Measurements from ENCODE around the gene LPIN1.

The LPIN1 gene

GRCh38 chr2:11807156-11808015 lies 61.0 kb downstream of the LPIN1 start:
- no peak for TF ChIP-seq ZBTB7A (IDR thresholded peaks at IDR 0.05; ENCODE audit: low read depth)
- TF ChIP-seq EP300 (IDR thresholded peaks at IDR 0.05; ENCODE audit: borderline replicate concordance) = no peak
- TF ChIP-seq EGR1 (IDR thresholded peaks at IDR 0.05) = no peak
- no peak for TF ChIP-seq YY1 (IDR thresholded peaks at IDR 0.05; ENCODE audit: low read depth)
- no peak for TF ChIP-seq TAF1 (IDR thresholded peaks at IDR 0.05; ENCODE audit: low read depth)

- TF ChIP-seq ZBTB7A (IDR thresholded peaks at IDR 0.05; ENCODE audit: low read depth) (no peak), TCF12 (IDR thresholded peaks at IDR 0.05; ENCODE audit: low read depth) (no peak), CREB1 (IDR thresholded peaks at IDR 0.05; ENCODE audit: low read depth) (no peak), EGR1 (IDR thresholded peaks at IDR 0.05) (no peak), TEAD4 (IDR thresholded peaks at IDR 0.05) (no peak), YY1 (IDR thresholded peaks at IDR 0.05; ENCODE audit: low read depth) (no peak)
These were observed 61.6 kb downstream of the LPIN1 start for GRCh38 chr2:11808016-11808400.

GRCh38 chr2:11809586-11810236 lies 63.3 kb downstream of the LPIN1 start:
- no peak for TF ChIP-seq CEBPB (IDR thresholded peaks at IDR 0.05)
- peak; percentile 74 for TF ChIP-seq REST (IDR thresholded peaks at IDR 0.05; ENCODE audit: low read depth)

GRCh38 chr2:11810237-11810977 lies 64.0 kb downstream of the LPIN1 start:
- no peak for TF ChIP-seq TEAD4 (IDR thresholded peaks at IDR 0.05)
- no peak for TF ChIP-seq CREB1 (IDR thresholded peaks at IDR 0.05; ENCODE audit: low read depth)
- no peak for TF ChIP-seq MAX (IDR thresholded peaks at IDR 0.05)
- TF ChIP-seq FOXM1 (IDR thresholded peaks at IDR 0.05; ENCODE audit: borderline replicate concordance, low read depth) = no peak
- no peak for TF ChIP-seq EP300 (IDR thresholded peaks at IDR 0.05; ENCODE audit: borderline replicate concordance)
- TF ChIP-seq USF1 (IDR thresholded peaks at IDR 0.05) = no peak
- TF ChIP-seq TCF12 (IDR thresholded peaks at IDR 0.05; ENCODE audit: low read depth) = no peak
- no peak for TF ChIP-seq TAF1 (IDR thresholded peaks at IDR 0.05; ENCODE audit: low read depth)
- no peak for TF ChIP-seq NFIC (IDR thresholded peaks at IDR 0.05)
- TF ChIP-seq EGR1 (IDR thresholded peaks at IDR 0.05) = no peak

GRCh38 chr2:11811036-11811654 lies 64.7 kb downstream of the LPIN1 start:
- TF ChIP-seq TAF1 (IDR thresholded peaks at IDR 0.05; ENCODE audit: low read depth) = no peak
- TF ChIP-seq MAX (IDR thresholded peaks at IDR 0.05) = no peak
- TF ChIP-seq TCF12 (IDR thresholded peaks at IDR 0.05; ENCODE audit: low read depth) = no peak
- no peak for TF ChIP-seq CREB1 (IDR thresholded peaks at IDR 0.05; ENCODE audit: low read depth)
- no peak for TF ChIP-seq TEAD4 (IDR thresholded peaks at IDR 0.05)
- TF ChIP-seq CEBPB (IDR thresholded peaks at IDR 0.05) = no peak
- no peak for TF ChIP-seq NFIC (IDR thresholded peaks at IDR 0.05)
- TF ChIP-seq EGR1 (IDR thresholded peaks at IDR 0.05) = no peak
- no peak for TF ChIP-seq FOXM1 (IDR thresholded peaks at IDR 0.05; ENCODE audit: borderline replicate concordance, low read depth)

- TF ChIP-seq YY1 (IDR thresholded peaks at IDR 0.05; ENCODE audit: low read depth) (no peak), FOXM1 (IDR thresholded peaks at IDR 0.05; ENCODE audit: borderline replicate concordance, low read depth) (no peak), REST (IDR thresholded peaks at IDR 0.05; ENCODE audit: low read depth) (no peak), CREB1 (IDR thresholded peaks at IDR 0.05; ENCODE audit: low read depth) (no peak), NFIC (IDR thresholded peaks at IDR 0.05) (no peak), TEAD4 (IDR thresholded peaks at IDR 0.05) (no peak), TAF1 (IDR thresholded peaks at IDR 0.05; ENCODE audit: low read depth) (no peak), ZBTB7A (IDR thresholded peaks at IDR 0.05; ENCODE audit: low read depth) (no peak), USF1 (IDR thresholded peaks at IDR 0.05) (no peak), EP300 (IDR thresholded peaks at IDR 0.05; ENCODE audit: borderline replicate concordance) (no peak), EGR1 (IDR thresholded peaks at IDR 0.05) (no peak), MAX (IDR thresholded peaks at IDR 0.05) (no peak), TCF12 (IDR thresholded peaks at IDR 0.05; ENCODE audit: low read depth) (no peak), RAD21 (IDR thresholded peaks at IDR 0.05; ENCODE audit: low read depth) (no peak), CEBPB (IDR thresholded peaks at IDR 0.05) (no peak)
These were observed 66.2 kb downstream of the LPIN1 start for GRCh38 chr2:11812466-11813248.
